Stimulated activated effector memory CD8-positive, alpha-beta T cell treated with anti-CD3 and anti-CD28 coated beads, Interleukin-12 subunit alpha, Interleukin-12 subunit beta, amount 100 ng/mL, for 72 hours (primary cell): Measurements from ENCODE around the gene ZC3H4.
"Not testable (repeated sequence)": the region's sequence is repeated elsewhere in the genome, so short reads cannot be mapped to it uniquely, and the experiment has no call there.

ENCODE experiments used
- ATAC-seq: fragments of 150-1000 bp; cut with Tn5 transposase; 2 replicates; pipeline ENCODE4 v1.10.0; 2021
- DNase-seq, 2 donors: peaks; one replicate each; pipeline ENCODE4 v3.0.0; 2021 to 2022; ENCODE audit warnings: low spot score in 2 of 2
- H3K27ac Mint-ChIP-seq: one replicate; pipeline ENCODE4 v1.8.0; 2022; ENCODE audit warnings: mild to moderate bottlenecking, mixed read lengths
- H3K36me3 Mint-ChIP-seq: one replicate; pipeline ENCODE4 v1.8.0; 2022; ENCODE audit warnings: mild to moderate bottlenecking, mixed read lengths
- H3K4me1 Mint-ChIP-seq: one replicate; pipeline ENCODE4 v1.8.0; 2022; ENCODE audit warnings: mixed read lengths
- H3K4me3 Mint-ChIP-seq: one replicate; pipeline ENCODE4 v1.8.0; 2022; ENCODE audit warnings: mild to moderate bottlenecking, mixed read lengths
- H3K9me3 Mint-ChIP-seq: one replicate; pipeline ENCODE4 v1.8.0; 2022; ENCODE audit warnings: mixed read lengths

Gene ZC3H4

GRCh38 chr19:47105874-47106273 lies 7.7 kb downstream of the ZC3H4 start:
- Mint-ChIP-seq H3K27ac (peak overlapping the region; percentile 100), H3K4me3 (peak overlapping the region; percentile 95), H3K9me3 (no peaks in the 10 kb centered on the region), H3K4me1 (peaks cover 58% of the 10 kb centered on the region), H3K36me3 (peaks cover 56% of the 10 kb centered on the region)
- ATAC-seq (no peak), DNase-seq (no peak)

- Mint-ChIP-seq H3K36me3 (peaks cover 56% of the 10 kb centered on the region), H3K9me3 (no peaks in the 10 kb centered on the region), H3K4me1 (peaks cover 60% of the 10 kb centered on the region), H3K4me3 (no peak overlapping the region), H3K27ac (no peak overlapping the region)
- ATAC-seq (no peak), DNase-seq (no peak)
Measured at GRCh38 chr19:47104680-47105079, 8.9 kb downstream of the ZC3H4 start.

GRCh38 chr19:47102346-47103060 lies 11.1 kb downstream of the ZC3H4 start:
- Mint-ChIP-seq H3K4me3 (no peak overlapping the region), H3K27ac (no peak overlapping the region), H3K9me3 (no peaks in the 10 kb centered on the region), H3K4me1 (peaks cover 48% of the 10 kb centered on the region), H3K36me3 (peaks cover 50% of the 10 kb centered on the region)
- ATAC-seq (no peak), DNase-seq (no peak)

DNA sequence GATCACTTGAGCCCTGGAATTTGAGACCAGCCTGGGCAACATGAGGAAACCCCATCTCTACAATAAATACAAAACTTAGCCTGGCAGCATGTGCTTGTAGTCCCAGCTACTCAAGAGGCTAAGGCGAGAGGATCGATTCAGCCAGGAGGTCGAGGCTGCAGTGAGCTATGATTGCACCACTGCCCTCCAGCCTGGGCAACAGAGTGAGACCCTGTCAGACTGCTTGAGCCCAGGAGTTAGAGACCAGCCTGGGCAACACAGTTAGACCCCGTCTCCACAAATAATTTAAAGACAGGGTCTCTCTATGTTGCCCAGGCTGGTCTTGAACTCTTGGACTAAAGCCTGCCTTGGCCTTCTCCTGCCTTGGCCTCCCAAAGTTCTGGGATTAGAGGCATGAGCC lies 12.5 kb downstream of the ZC3H4 start:
- DNase-seq, ATAC-seq, H3K9me3 Mint-ChIP-seq, H3K4me3 Mint-ChIP-seq, H3K27ac Mint-ChIP-seq: not testable (repeated sequence)
- Mint-ChIP-seq H3K36me3 (peaks cover 47% of the 10 kb centered on the region), H3K4me1 (peaks cover 46% of the 10 kb centered on the region)

- peak; percentile 67 for ATAC-seq
- Mint-ChIP-seq H3K27ac (peak overlapping the region; percentile 76), H3K4me1 (peaks cover 46% of the 10 kb centered on the region), H3K36me3 (peaks cover 39% of the 10 kb centered on the region), H3K4me3 (no peak overlapping the region), H3K9me3 (no peaks in the 10 kb centered on the region)
- no peak for DNase-seq
Measured at GRCh38 chr19:47100290-47100689, 13.3 kb downstream of the ZC3H4 start.

DNA sequence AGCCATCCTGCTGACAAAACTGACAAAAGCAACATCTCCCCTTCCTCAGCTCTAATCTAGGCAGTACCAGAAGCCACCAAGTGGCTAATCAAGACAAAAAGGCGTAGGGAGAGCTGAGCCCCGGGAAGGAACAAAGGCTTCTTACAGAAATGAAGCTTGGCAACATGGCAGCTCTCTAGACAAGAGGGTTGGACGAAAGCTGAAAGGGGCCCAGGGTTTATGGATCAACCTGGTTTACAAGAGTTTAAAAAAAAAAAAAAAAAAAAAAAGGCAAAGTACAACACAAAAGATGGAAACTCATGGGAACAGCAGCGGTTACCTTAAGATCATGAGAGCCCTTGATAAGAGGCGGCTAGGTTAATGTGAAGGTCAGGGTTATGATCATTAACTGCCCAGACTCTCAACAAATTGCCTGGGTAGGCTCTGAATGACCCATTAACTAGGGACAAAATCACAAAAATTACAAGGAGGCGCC lies 14.0 kb downstream of the ZC3H4 start:
- ATAC-seq (no peak), DNase-seq (no peak)
- H3K4me1 Mint-ChIP-seq, result peaks cover 50% of the 10 kb centered on the region
- H3K4me3 Mint-ChIP-seq, result no peak overlapping the region
- no peak overlapping the region for H3K27ac Mint-ChIP-seq
- H3K9me3 Mint-ChIP-seq, result no peaks in the 10 kb centered on the region
- H3K36me3 Mint-ChIP-seq, result peaks cover 43% of the 10 kb centered on the region

- no peak overlapping the region for H3K4me3 Mint-ChIP-seq
- peaks cover 53% of the 10 kb centered on the region for H3K36me3 Mint-ChIP-seq
- H3K4me1 Mint-ChIP-seq, result peaks cover 60% of the 10 kb centered on the region
- DNase-seq (no peak), ATAC-seq (no peak)
- peak overlapping the region; percentile 65 for H3K27ac Mint-ChIP-seq
- no peaks in the 10 kb centered on the region for H3K9me3 Mint-ChIP-seq
Measured at GRCh38 chr19:47098608-47099007, 15.0 kb downstream of the ZC3H4 start.

- Mint-ChIP-seq H3K9me3 (no peaks in the 10 kb centered on the region), H3K36me3 (peaks cover 64% of the 10 kb centered on the region), H3K27ac (peak overlapping the region; percentile 100), H3K4me1 (peaks cover 67% of the 10 kb centered on the region), H3K4me3 (no peak overlapping the region)
- DNase-seq (no peak), ATAC-seq (no peak)
Measured at GRCh38 chr19:47097396-47098201, 16.0 kb downstream of the ZC3H4 start.

DNA sequence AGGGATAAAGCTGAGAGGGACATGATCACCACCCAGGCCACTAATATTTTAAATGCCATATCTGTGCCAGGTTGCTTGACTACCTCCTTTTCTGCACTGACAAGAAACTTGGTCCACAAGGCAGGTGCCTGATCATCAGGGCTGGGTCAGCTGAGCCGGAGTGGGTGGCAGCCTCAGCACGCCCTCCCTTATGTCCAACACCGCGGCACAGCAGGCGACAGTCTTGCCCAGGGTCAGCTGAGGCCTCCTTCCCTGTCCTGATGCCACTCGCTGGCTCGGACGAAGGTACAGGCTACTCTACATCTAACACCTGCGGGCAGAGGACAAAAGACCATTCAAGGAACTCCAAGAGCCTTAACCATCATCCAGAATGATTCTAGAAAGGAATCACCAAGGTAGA lies 16.9 kb downstream of the ZC3H4 start:
- Mint-ChIP-seq H3K27ac (peak overlapping the region; percentile 100), H3K4me3 (no peak overlapping the region), H3K36me3 (peaks cover 68% of the 10 kb centered on the region), H3K4me1 (peaks cover 66% of the 10 kb centered on the region), H3K9me3 (no peaks in the 10 kb centered on the region)
- ATAC-seq, result no peak
- no peak for DNase-seq

DNA sequence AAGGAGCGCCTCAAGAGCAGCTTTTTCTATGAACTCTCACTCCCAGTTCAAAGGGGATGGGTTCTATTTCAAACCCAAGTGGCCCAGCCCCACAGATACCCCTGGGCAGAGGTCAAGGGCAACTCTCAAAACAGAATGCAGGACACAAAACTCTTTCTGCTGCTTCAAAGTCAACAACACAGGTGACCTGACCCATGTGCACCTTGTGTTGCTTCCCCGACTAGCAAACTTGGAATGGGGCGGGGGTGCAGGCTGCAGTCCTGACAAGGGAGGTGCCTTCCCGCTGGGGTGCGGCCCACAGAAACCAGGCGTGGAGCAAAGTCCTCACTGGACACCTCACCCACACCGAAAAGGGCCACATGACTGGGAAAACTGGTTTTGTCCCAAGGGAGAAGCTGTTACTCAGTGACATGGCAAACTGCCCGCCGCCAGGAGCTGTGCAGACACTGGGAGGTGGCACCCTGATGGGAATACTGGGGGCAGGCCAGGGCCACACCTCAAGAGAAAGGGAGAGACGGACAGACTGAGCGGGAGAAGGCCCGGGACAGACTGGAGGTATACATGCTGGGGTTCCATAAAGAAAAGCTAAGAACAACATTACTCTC lies 17.4 kb downstream of the ZC3H4 start:
- H3K36me3 Mint-ChIP-seq, result peaks cover 68% of the 10 kb centered on the region
- no peak for ATAC-seq
- DNase-seq, result no peak
- peaks cover 65% of the 10 kb centered on the region for H3K4me1 Mint-ChIP-seq
- no peaks in the 10 kb centered on the region for H3K9me3 Mint-ChIP-seq
- peak overlapping the region; percentile 100 for H3K27ac Mint-ChIP-seq
- peak overlapping the region; percentile 95 for H3K4me3 Mint-ChIP-seq

DNA sequence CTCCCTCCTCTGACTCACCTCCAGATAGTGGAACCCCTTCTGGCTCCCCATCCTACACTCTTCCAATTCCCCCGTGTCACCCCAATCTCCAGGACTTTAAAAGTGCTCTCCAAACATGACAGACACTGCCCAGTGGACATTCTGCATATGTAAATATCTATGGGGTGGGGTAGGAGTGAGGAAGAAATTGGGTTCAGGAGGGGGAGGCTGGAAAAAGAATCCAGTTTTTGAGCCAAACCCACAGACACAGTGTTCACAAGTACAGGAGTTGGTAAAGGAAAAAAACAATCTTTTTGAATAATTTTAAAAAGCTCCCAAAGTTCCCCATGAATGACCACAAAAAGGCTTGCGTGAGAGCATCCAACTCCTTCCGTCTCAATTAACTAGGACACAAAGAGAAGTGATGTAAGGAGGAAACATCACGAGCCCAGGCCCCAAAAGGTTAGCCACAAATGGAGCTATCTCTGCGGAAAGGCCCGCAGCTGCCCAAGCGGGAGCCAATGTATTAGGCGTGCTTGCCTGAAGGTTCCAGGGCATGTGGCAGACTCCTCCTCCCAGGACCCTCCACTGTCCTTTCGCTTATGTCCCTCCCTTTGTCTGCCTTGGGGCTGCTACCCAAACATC lies 18.0 kb downstream of the ZC3H4 start:
- peak overlapping the region; percentile 100 for H3K27ac Mint-ChIP-seq
- peaks cover 70% of the 10 kb centered on the region for H3K4me1 Mint-ChIP-seq
- no peaks in the 10 kb centered on the region for H3K9me3 Mint-ChIP-seq
- ATAC-seq (no peak), DNase-seq (no peak)
- peak overlapping the region; percentile 95 for H3K4me3 Mint-ChIP-seq
- H3K36me3 Mint-ChIP-seq, result peaks cover 70% of the 10 kb centered on the region

DNA sequence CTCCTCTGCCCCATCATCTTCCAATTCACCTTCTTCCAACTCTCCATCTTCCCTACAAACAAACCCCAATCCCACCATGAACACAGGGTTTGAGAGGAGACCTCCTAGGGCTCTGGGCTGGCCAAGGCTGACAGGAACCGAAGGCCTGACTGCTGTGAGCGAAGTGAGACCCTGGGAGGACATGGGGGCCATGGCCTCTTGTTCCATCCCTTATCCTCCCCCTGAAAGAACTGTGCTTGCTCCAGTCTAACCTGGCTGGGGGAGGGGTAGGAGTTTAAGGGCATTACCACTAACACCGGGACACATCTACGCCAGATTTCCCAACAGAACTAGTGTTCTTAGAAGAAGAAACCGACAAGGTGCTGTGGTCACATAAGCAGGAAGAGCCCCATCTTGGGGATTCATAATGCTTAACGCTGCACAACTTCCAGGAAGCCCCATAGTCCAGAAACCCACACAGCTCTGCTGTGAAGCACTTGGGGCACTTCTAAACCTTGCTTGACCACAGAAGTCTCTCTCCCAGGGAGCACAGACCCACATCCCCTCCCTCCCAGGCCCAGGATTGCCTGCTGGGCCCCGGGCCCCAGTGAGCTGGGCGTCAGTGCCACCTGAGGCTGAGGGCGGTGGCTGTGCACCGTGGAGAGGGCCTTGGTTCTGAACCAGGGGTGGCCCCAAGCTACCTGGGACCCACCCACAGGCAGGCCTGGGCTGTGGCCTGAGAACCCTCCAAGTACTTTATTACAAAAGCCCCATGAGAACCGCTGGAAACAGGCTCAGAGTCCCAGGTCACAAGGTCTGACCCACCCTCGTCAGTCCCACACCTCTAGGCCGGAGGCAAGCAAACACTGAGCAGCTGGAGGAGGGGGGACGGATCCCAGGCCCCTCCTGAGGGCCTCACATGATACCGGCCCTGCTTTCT lies 18.8 kb downstream of the ZC3H4 start:
- Mint-ChIP-seq H3K4me3 (peak overlapping the region; percentile 95), H3K27ac (peak overlapping the region; percentile 100), H3K36me3 (peaks cover 70% of the 10 kb centered on the region), H3K4me1 (peaks cover 71% of the 10 kb centered on the region), H3K9me3 (no peaks in the 10 kb centered on the region)
- ATAC-seq (peak; percentile 75), DNase-seq (peak; percentile 41 to 88)

GRCh38 chr19:47093841-47094240 lies 19.7 kb downstream of the ZC3H4 start:
- DNase-seq (peak; percentile 42 to 85), ATAC-seq (peak; percentile 94)
- Mint-ChIP-seq H3K4me1 (peaks cover 71% of the 10 kb centered on the region), H3K27ac (peak overlapping the region; percentile 100), H3K36me3 (peaks cover 70% of the 10 kb centered on the region), H3K9me3 (no peaks in the 10 kb centered on the region), H3K4me3 (peak overlapping the region; percentile 95)

GRCh38 chr19:47093254-47093653 lies 20.3 kb downstream of the ZC3H4 start:
- no peaks in the 10 kb centered on the region for H3K9me3 Mint-ChIP-seq
- peaks cover 65% of the 10 kb centered on the region for H3K4me1 Mint-ChIP-seq
- peaks cover 73% of the 10 kb centered on the region for H3K36me3 Mint-ChIP-seq
- DNase-seq, result no peak
- peak overlapping the region; percentile 95 for H3K4me3 Mint-ChIP-seq
- ATAC-seq, result no peak
- peak overlapping the region; percentile 100 for H3K27ac Mint-ChIP-seq
